Fibroblast of the aortic adventitia (primary cell): ENCODE results near the gene CRYAA. TPM values are rescaled to one million over a fixed set of nuclear protein-coding genes. Genes with fewer than 3 reads are reported as not detected.
"Not testable (repeated sequence)": the region's sequence is repeated elsewhere in the genome, so short reads cannot be mapped to it uniquely, and the experiment has no call there.

Experiments used
- DNase-seq: peaks from one replicate; pipeline ENCODE4 v3.0.0-alpha.2; 2010; ENCODE audit warnings: low read depth
- H3K4me3 ChIP-seq: 2 replicates; pipeline ENCODE4 v1.5.1; 2011; ENCODE audit warnings: low read depth, mild to moderate bottlenecking, control low read depth, low read length, moderate library complexity
- total RNA-seq: library from RNA; depleted of rRNA; stranded (reverse); fragments of >200 nt; gene quantifications from 2 replicates; pipeline ENCODE4 v1.2.3, GENCODE V29; 2012; ENCODE audit warnings: low replicate concordance
- TF ChIP-seq, protein P1 (sequence below): IDR thresholded peaks from 2 replicates; pipeline ENCODE4 v1.5.1; 2011; ENCODE audit warnings: mild to moderate bottlenecking, low read length, control low read depth, inconsistent platforms; ENCODE audit not compliant: insufficient read depth

The CRYAA gene
- total RNA-seq, 1 donor: not detected

DNA sequence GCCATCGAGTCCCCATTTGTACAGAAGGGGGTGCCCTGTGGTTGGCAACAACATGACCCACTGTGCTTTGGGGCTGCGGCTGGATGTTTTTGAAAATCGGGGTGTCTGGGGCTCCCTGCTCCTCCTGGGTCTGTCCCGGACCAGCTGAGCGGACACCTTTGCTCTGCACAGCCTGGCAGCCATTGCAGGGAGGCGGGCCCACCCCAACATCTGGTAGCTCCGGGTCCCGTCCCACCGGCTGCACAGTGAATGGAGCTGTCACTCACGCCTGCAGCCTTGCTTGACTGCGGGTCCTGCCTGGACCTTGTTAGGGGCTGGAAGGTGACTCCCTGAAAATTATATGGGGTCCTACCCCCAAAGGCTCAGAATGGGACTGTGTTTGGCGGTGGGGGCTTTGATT lies 5.1 kb downstream of the CRYAA start:
- H3K4me3 ChIP-seq, DNase-seq: not testable (repeated sequence)

DNA sequence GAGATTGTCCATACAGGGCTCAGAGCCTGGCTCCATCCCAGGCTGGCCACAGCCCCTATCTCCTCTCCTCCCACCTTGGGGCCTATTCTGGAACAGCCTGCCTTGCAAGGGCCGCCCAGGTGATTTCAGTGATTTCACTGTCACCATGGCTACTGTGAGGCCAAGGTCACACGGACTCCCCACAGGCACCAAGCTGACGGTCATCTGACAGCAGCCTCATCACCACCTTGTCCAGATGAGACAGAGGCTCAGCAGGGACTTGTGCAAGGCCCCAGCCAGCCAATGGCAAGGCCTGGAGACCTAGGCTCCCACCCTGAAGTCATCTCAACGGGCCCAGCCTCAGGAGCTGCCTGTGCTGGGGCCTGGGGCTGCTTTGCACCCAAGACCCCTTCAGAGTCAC lies 6.2 kb downstream of the CRYAA start:
- DNase-seq, H3K4me3 ChIP-seq: not testable (repeated sequence)

DNA sequence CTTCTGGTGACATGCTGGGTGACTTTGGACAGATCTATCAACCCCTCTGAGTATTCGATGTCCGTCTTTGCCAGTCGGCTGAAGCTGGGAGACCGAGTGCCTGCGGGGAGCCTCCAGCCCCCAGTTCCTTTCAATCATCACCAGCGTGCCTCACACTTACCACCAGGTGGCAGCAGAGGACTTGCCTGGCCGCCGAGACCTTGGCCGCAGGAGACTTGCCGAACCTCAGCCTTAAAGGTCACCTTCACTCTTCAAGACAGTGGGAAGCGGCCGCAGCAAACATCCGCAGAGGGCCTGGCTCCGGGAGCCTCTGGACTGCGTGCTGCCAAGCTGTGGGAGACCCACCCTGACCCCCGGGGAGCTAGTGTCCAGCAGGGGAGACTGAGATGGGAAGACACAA lies 7.8 kb downstream of the CRYAA start:
- not testable (repeated sequence) for H3K4me3 ChIP-seq, DNase-seq

DNA sequence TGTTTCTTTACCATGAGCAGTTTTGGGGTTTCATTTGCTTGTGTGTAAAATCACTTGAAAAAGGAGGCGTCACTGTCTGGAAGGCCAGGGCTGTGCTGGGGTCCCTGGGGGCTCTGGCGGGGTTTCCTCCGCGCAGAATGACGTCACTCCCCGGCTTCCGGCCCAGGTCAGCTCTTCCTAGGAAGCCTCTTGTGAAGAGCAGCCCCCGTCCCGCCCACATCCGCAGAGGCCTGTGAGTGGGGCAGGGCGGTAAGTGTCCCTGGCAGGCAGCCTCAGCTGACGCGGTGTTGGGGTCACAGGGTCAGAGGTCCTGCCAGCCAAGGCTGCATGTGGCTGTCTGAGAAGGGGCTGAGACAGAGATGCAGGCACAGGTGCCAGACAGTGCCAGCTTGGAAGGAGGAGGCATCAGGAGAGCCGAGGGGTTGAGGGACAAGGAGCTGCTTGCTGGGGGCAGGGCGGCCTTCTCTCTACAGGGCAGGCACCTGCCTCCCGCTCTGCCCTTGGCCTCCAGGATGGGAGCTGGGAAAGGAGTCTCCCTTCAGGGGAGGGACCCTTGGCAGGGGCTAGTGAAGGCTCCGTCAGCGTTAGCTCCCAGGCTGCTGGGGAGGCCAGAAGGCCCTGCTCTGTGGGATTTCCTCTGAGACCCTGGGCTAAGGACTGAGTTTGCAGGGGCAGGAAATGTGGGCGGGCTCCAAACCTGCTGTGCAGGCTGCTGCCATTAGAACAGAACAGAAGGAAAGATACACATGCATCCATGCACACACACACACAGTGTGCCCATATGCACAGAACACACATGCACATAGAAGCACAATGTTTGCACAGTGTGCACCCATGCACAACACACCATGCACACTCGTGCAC lies 8.5 kb downstream of the CRYAA start:
- H3K4me3 ChIP-seq, DNase-seq: not testable (repeated sequence)

DNA sequence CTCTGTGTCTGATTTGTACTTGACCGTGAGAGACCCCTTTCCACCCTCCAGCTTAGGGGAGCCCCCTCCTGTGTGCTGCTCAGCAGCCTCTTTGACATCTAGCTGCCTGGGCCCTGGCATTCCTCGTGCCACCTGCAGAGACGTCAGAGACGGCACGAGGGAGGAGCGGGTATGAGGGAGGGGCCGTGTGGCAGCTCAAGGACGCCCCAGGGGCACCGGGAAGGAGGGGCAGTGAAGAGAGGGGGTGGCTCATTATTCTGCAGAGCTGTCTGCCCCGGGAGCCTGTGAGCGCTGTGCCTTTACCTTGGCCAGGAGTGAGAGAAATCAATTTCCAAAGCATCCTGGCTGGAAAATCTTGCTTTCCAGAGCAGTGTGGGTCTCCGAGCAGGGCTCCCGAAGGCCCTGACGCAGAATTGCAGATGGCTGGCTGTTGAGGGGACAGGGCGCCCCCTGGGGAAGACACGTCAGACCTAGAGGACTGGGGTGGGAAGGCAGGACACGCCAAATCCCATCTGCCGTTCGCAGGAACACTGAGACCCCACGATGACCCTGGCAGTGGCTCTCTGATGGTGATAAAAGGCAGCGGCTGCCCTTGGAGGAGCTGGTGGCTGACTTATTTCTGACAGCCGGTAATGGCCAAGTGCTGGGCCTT lies 9.5 kb downstream of the CRYAA start:
- H3K4me3 ChIP-seq, DNase-seq: not testable (repeated sequence)

DNA sequence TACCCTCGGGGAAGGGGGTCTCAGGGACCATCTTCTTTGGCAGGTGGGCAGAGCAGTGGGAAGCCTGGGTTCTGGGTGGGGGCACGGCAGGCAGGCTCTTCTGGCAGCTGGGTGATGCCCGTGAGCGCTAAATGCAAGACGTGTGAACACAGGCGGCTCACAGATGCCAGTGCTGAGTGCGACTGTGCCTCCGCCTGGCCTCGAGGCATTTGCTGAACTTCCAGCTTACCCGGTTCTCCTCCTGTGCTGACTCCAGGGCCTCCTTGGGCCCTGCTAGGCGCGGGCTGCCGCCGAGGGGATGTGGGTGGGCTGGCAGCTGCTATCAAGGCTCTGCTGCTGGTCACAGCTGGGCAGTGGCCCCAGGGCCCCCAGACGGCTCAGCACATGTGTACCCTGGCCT lies 12.2 kb downstream of the CRYAA start:
- not testable (repeated sequence) for H3K4me3 ChIP-seq, DNase-seq

DNA sequence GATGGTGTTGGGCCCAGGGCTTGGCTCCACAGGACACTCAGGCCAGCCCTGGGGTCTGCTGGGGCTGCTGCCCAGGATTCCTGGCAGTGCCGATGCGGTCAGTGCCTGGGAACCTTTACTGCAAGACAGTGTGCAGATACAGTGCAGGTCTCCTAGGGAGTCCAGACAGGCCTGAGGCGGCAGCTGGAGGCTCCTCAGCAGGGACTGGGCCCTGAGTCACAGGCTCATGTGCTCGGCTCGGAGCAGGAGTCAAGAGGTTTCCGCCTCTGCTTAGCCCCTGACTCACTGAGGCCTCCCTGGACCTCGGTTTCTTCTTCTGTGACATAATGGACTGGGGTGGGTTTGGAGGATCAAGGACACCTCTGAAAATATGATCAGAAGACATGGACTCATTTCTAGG lies 18.5 kb downstream of the CRYAA start:
- H3K4me3 ChIP-seq, DNase-seq: not testable (repeated sequence)

DNA sequence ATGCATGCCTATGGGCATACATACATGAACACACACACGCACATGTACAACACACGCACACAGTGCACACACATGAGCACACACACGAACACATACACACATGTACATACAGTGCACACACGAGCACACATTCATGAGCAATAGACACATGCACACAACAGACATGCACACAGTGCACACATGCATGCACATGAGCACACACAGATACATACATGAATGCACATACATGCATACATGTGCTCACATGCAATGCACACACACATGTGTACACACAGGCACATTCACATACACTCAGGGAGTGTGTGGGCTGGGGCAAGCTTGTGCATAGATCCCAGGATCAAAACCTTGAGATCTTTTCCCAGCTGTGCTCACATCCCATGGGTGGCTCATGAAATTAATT lies 18.9 kb downstream of the CRYAA start:
- TF ChIP-seq, protein P1, sequence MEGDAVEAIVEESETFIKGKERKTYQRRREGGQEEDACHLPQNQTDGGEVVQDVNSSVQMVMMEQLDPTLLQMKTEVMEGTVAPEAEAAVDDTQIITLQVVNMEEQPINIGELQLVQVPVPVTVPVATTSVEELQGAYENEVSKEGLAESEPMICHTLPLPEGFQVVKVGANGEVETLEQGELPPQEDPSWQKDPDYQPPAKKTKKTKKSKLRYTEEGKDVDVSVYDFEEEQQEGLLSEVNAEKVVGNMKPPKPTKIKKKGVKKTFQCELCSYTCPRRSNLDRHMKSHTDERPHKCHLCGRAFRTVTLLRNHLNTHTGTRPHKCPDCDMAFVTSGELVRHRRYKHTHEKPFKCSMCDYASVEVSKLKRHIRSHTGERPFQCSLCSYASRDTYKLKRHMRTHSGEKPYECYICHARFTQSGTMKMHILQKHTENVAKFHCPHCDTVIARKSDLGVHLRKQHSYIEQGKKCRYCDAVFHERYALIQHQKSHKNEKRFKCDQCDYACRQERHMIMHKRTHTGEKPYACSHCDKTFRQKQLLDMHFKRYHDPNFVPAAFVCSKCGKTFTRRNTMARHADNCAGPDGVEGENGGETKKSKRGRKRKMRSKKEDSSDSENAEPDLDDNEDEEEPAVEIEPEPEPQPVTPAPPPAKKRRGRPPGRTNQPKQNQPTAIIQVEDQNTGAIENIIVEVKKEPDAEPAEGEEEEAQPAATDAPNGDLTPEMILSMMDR: no peak
- H3K4me3 ChIP-seq: no peak overlapping the region
- no peak for DNase-seq

DNA sequence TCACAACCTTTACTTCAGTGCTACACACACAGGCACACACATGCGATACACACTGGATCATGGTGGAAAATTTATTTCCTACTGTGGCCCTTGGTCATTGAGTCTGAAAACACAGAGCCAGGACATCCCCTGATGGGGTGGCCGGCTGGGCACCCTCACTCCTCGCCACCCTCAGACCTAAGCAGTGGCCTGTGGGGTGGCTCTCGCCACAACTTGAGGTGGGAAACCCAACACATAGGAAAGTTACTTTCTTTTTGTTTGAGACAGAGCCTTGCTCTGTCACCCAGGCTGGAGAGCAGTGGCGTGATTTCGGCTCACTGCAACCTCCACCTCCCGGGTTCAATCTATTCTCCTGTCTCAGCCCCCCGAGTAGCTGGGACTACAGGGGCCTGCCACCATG lies 19.4 kb downstream of the CRYAA start:
- TF ChIP-seq, protein P1: no peak
- no peak for DNase-seq
- no peak overlapping the region for H3K4me3 ChIP-seq

DNA sequence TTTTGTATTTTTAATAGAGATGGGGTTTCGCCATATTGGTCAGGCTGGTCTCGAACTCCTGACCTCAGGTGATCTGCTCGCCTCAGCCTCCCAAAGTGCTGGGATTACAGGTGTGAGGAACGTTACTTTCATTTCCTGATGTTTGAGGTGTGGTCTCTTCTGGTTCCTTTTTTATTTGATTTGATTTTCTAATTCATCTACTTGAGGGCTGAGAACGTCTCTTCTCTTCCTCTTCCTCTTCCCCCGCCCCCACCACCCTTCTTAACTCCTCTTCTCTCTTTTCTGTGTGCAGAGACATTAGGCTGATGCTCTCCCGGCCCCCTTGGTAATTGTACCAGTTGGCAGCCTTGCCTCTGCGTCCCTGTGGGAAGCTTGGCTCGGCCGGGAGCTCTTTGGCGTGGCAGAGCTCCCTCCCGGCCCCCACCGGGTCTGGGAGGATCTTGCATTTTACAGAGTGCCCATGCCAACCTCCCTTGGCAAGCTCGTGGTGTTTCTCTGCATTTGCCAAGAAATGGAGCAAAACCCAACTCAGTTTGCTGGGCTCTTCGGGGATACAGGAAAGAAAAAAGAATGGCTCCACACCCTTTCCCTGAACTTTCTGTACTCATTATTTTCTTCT lies 19.9 kb downstream of the CRYAA start:
- TF ChIP-seq, protein P1: no peak
- no peak overlapping the region for H3K4me3 ChIP-seq
- DNase-seq: no peak
